Stimulated activated naive CD8-positive, alpha-beta T cell treated with anti-CD3 and anti-CD28 coated beads, Interleukin-15, Interleukin-2, amounts not matched to agents 100 ng/mL and 50 ng/mL, for 24 hours (primary cell): Measurements from ENCODE around the gene SEMA7A.
A peak's percentile ranks its signal among the peaks of the same experiment; 100 is the strongest.

Experiments
- H3K27ac Mint-ChIP-seq: one replicate; pipeline ENCODE4 v1.8.0; 2021; ENCODE audit warnings: mild to moderate bottlenecking, mixed read lengths
- H3K27me3 Mint-ChIP-seq: one replicate; pipeline ENCODE4 v1.8.0; 2021; ENCODE audit warnings: mixed read lengths
- H3K36me3 Mint-ChIP-seq: one replicate; pipeline ENCODE4 v1.8.0; 2021; ENCODE audit warnings: low read depth, mixed read lengths
- H3K4me1 Mint-ChIP-seq: one replicate; pipeline ENCODE4 v1.8.0; 2021; ENCODE audit warnings: low read depth, mixed read lengths
- H3K4me3 Mint-ChIP-seq: one replicate; pipeline ENCODE4 v1.8.0; 2021; ENCODE audit warnings: mild to moderate bottlenecking, mixed read lengths
- H3K9me3 Mint-ChIP-seq: one replicate; pipeline ENCODE4 v1.8.0; 2021; ENCODE audit warnings: mixed read lengths

Gene SEMA7A

DNA sequence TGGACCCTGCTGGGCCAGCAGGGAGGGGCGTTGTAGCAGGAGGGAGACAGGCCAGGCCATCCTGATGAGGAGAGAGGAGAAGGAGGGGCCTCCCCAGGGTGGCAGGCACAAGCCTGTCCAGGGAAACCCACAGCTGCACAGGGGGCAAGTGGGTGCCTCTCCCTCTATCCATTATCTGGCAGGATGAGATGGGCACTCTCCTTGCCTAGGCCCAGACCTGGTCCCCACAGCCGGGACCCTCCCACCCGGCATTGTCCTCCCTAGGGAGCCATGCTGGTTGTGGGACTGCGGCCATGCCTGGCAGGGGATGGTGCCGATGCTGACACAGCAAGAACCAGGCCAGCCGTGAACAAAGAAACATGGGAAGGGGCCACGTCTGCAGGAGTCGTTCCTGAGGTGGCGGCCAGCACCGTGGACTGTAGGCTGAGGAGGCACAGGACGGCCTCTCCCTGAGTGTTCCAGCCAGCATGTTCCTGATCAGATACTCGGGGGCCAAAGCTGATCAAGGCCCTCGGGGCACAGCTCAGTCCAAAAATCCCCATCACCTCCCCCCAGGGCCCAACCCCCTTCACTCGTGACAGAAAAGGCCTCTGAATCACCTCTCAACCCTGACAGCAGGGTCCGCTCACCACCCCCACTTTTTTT is 47.1 kb downstream of the SEMA7A start:
- H3K9me3 Mint-ChIP-seq = no peaks in the 10 kb centered on the region
- no peaks in the 10 kb centered on the region for H3K36me3 Mint-ChIP-seq
- H3K27me3 Mint-ChIP-seq = no peaks in the 10 kb centered on the region
- H3K27ac Mint-ChIP-seq = peak overlapping the region; percentile 85
- peaks cover 92% of the 10 kb centered on the region for H3K4me1 Mint-ChIP-seq
- H3K4me3 Mint-ChIP-seq = peak overlapping the region; percentile 35

- peak overlapping the region; percentile 98 for H3K27ac Mint-ChIP-seq
- H3K27me3 Mint-ChIP-seq = no peaks in the 10 kb centered on the region
- H3K4me3 Mint-ChIP-seq = no peak overlapping the region
- H3K9me3 Mint-ChIP-seq = no peaks in the 10 kb centered on the region
- H3K36me3 Mint-ChIP-seq = no peaks in the 10 kb centered on the region
- H3K4me1 Mint-ChIP-seq = peaks cover 92% of the 10 kb centered on the region
These were observed 48.0 kb downstream of the SEMA7A start for GRCh38 chr15:74385733-74386132.

GRCh38 chr15:74384881-74385643 is 48.7 kb downstream of the SEMA7A start:
- Mint-ChIP-seq H3K4me1 (peaks cover 92% of the 10 kb centered on the region), H3K9me3 (no peaks in the 10 kb centered on the region), H3K4me3 (peak overlapping the region; percentile 66), H3K27ac (peak overlapping the region; percentile 98), H3K36me3 (no peaks in the 10 kb centered on the region), H3K27me3 (no peaks in the 10 kb centered on the region)

- Mint-ChIP-seq H3K4me1 (peaks cover 94% of the 10 kb centered on the region), H3K36me3 (no peaks in the 10 kb centered on the region), H3K4me3 (peak overlapping the region; percentile 66), H3K27ac (peak overlapping the region; percentile 98), H3K9me3 (no peaks in the 10 kb centered on the region), H3K27me3 (no peaks in the 10 kb centered on the region)
These were observed 49.2 kb downstream of the SEMA7A start for GRCh38 chr15:74384566-74384880.

GRCh38 chr15:74383695-74384565 is 49.8 kb downstream of the SEMA7A start:
- H3K4me1 Mint-ChIP-seq = peaks cover 94% of the 10 kb centered on the region
- H3K27me3 Mint-ChIP-seq = no peaks in the 10 kb centered on the region
- no peaks in the 10 kb centered on the region for H3K36me3 Mint-ChIP-seq
- H3K9me3 Mint-ChIP-seq = no peaks in the 10 kb centered on the region
- H3K27ac Mint-ChIP-seq = peak overlapping the region; percentile 98
- peak overlapping the region; percentile 66 for H3K4me3 Mint-ChIP-seq

GRCh38 chr15:74383286-74383685 is 50.5 kb downstream of the SEMA7A start:
- Mint-ChIP-seq H3K27ac (peak overlapping the region; percentile 98), H3K27me3 (no peaks in the 10 kb centered on the region), H3K4me3 (peak overlapping the region; percentile 66), H3K9me3 (no peaks in the 10 kb centered on the region), H3K36me3 (no peaks in the 10 kb centered on the region), H3K4me1 (peaks cover 98% of the 10 kb centered on the region)

DNA sequence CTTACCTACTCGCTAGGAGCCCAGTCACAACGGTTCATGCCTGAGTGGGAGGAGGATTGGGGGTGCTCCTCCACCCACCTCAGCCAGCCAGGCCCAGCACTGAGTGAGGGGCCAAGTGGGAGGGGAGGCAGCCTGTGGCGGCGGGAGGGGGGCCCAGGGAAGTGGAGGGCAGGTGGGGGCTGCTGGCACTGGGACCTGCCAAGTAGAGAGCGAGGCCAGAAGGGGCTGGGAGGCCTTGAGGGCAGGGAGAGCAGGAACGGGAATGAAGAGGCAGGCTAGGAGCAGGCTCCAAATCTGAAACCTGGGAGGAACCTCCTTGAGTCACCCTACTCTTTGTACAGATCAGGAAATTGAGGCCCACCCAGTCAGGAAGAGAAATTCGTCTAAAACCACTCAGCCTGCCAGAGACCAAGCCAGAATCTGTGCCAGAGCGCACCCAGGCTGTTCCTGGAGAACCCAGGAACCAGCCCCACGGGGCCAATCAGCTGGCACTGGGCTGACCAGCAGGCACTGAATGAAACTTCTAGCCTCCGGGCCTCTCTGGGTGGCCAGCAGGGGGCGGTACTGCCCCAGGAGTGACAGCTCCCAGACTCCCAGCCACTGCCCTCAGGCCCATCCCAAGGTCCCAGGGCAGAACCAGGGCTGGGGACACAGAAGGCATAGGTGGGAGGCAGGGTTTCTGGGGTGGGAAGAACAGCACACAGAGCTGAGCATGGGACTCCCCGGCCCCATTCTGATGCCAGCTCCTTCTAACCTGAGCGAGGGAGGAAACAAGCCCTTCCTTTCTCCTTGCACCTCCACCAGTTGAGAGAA is 51.5 kb downstream of the SEMA7A start:
- Mint-ChIP-seq H3K9me3 (no peaks in the 10 kb centered on the region), H3K27ac (peak overlapping the region; percentile 98), H3K4me1 (peaks cover 99% of the 10 kb centered on the region), H3K36me3 (no peaks in the 10 kb centered on the region), H3K27me3 (no peaks in the 10 kb centered on the region), H3K4me3 (no peak overlapping the region)

DNA sequence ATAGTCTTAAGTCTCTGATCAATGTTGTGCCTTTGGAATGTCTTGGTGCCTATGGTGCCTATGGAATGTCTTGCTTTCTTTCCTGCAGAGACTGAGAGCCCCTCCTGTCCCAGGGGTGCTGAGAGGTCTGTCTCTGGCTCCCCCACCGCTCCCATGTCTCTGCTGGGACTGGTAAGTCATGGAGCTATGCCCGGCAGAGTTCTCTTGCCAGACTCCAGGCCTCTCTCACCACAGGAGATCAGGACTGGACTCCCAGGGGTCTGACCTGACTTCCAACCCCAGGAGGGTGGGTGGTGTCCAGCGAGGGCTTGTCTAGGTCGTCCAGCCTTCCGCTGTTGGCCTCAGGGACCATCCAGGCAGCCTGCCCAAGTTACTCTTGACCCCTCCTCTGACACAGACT is 52.3 kb downstream of the SEMA7A start:
- Mint-ChIP-seq H3K36me3 (no peaks in the 10 kb centered on the region), H3K4me1 (peaks cover 99% of the 10 kb centered on the region), H3K27me3 (no peaks in the 10 kb centered on the region), H3K4me3 (no peak overlapping the region), H3K9me3 (no peaks in the 10 kb centered on the region), H3K27ac (peak overlapping the region; percentile 72)

DNA sequence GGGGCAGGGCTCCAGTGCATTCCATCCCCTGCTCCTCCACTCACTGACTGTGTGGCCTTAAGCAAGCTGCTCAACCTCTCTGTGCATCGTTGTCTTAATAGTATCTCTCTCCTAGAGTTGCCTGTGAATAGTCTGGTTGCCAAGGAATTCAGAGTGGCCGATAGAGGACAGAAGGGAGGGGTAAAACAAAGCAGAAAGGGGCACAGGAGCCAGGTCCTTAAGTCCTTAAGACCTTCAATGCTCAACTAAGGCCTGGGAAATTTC is 52.6 kb downstream of the SEMA7A start:
- no peaks in the 10 kb centered on the region for H3K9me3 Mint-ChIP-seq
- H3K27ac Mint-ChIP-seq = peak overlapping the region; percentile 47
- H3K27me3 Mint-ChIP-seq = no peaks in the 10 kb centered on the region
- H3K36me3 Mint-ChIP-seq = no peaks in the 10 kb centered on the region
- no peak overlapping the region for H3K4me3 Mint-ChIP-seq
- H3K4me1 Mint-ChIP-seq = peaks cover 99% of the 10 kb centered on the region

DNA sequence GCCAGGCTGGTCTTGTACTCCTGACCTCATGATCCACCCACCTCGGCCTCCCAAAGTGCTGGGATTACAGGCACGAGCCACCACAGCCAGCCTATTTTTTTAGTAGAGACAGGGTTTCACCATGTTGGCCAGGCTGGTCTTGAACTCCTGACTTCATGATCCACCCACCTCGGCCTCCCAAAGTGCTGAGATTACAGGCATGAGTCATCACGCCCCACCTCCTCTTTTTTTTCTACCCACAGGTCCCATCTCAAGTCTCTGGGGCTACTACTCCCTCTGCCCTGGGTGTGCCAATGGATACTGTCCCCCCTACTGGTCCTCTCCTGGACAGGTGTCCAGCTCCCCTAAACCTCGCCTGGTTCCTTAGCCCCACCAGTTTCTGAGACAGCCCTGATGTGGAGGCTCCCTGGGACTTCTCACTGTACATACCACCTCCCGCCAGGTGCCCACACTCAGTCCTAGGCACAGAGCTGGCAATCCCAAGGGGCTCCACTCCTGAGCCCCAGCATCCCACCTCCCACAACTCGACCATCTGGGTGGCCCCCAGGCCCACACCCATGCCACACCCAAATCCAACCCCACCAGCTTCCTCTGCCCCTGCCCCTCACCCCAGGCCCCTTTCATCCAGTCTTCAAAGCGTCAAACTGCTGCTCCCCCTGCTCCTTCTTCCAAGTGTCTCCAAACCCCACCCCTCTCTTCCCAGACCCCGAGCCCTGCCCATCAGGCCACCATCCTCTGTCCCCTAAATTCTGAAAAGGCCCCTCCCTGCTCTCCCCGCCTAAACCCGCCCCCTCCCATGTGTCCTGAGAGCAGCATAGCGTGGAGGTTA is 53.2 kb downstream of the SEMA7A start:
- Mint-ChIP-seq H3K27me3 (no peaks in the 10 kb centered on the region), H3K9me3 (no peaks in the 10 kb centered on the region), H3K4me3 (no peak overlapping the region), H3K36me3 (no peaks in the 10 kb centered on the region), H3K4me1 (peaks cover 98% of the 10 kb centered on the region), H3K27ac (peak overlapping the region; percentile 47)

DNA sequence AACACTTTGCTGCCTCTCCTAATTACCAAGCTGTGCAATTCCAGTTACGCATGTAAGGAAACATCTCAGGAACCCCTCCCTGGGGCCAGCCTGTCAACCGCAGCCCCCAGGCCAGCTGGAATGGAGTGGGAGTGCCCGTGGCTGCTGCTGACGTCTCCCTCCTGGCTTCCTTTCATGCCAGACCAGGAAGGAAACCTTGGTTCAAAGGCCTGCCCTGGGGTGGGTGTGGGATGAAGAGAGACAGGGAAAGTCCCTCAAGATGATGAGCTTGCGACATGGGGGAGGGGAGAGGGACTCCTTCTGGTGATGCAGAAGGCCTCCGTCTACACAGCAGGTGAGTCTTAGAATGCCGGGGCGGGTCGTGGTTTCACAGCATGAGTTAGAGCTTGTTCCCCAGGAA is 54.9 kb downstream of the SEMA7A start:
- Mint-ChIP-seq H3K27ac (peak overlapping the region; percentile 85), H3K27me3 (no peaks in the 10 kb centered on the region), H3K4me1 (peaks cover 94% of the 10 kb centered on the region), H3K9me3 (no peaks in the 10 kb centered on the region), H3K4me3 (peak overlapping the region; percentile 61), H3K36me3 (no peaks in the 10 kb centered on the region)

DNA sequence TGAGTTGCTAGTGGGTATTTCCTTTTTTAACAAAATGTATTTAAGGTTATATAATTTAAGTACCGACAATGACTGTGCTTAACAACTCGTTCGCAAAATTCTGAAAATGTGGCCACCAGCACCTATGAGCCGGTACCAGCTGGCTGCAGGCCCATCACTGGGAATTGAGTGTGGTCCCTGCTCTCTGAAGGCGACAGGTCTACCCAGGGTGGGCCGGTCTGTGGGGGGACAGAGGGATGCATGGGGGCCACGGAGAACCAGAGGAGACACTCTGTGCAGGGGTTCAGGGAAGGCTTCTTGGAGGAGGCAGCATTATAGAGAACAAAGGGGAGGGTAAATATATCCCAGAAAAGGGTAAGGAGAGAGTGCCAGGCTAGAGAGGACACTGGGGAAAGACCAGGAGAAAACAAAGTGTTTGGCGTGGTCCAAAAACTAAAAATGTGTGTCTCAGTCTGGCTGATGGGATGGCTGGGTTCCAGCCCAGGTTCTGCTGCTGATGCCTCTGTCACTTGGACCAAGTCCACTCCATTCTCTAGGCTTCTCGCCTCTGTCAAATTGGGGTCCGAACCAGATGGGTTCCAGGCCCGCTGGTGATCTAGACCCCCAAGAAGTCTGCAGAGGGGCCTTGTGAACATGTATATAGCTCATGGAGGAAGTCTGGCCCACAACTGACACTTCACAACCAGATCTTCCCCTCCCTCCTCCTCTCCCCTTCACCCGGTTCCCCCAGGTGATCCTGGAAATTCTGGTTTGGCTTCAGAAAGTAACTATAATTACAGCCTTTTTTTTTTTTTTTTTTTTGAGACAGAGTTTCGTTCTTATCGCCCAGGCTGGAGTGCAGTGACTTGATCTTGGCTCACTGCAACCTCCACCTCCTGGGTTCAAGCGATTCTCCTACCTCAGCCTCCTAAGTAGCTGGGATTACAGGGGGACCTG is 55.7 kb downstream of the SEMA7A start:
- Mint-ChIP-seq H3K27ac (peak overlapping the region; percentile 85), H3K27me3 (no peaks in the 10 kb centered on the region)

DNA sequence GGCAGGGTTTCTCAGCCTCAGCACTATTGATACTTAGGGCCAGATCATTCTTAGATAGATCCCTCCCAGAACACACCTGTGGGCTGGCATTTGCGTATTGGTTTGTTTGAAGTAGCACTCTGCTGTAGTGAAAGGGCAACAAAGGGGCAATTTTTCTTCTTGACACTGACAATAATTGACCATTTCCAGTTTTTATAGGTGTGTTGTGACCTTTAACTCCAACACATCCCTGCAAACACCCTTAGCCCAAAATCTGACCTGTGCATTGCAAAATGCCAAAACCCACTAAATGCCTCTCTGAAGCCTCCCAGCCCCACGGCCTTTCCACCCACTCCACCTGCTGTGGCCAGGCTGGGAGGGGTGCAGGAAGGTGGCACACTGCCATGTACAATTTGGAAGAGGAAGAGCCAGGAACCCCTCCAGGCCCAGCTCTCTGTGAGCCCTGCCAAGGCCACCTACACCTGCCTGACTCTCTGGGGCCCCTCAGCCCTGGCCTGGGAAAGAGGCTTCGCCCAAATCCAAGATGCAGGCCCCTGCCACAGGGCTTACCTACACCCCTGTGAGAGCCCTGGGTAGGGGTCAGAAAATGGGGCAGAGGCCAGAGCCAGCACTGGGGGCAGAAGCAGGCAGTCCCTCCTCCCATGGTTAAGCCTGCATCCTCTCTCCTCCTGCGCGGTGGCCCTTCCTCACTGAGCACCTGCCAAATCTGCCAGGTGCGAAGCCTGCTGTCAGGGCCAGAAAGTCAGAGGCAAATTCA is 56.8 kb downstream of the SEMA7A start:
- Mint-ChIP-seq H3K4me1 (peaks cover 84% of the 10 kb centered on the region), H3K9me3 (no peaks in the 10 kb centered on the region), H3K36me3 (no peaks in the 10 kb centered on the region)

More for the DNA sequence above, 55.7 kb downstream of the SEMA7A start:
- H3K36me3 Mint-ChIP-seq = no peaks in the 10 kb centered on the region
- peaks cover 94% of the 10 kb centered on the region for H3K4me1 Mint-ChIP-seq
- no peaks in the 10 kb centered on the region for H3K9me3 Mint-ChIP-seq
- H3K4me3 Mint-ChIP-seq = peak overlapping the region; percentile 61

More for the DNA sequence above, 56.8 kb downstream of the SEMA7A start:
- H3K4me3 Mint-ChIP-seq = no peak overlapping the region
- peak overlapping the region; percentile 40 for H3K27ac Mint-ChIP-seq
- peaks cover 1% of the 10 kb centered on the region for H3K27me3 Mint-ChIP-seq
